GM12875 (cell line): ENCODE data around the gene PAPOLG.
"Not testable (repeated sequence)": the region's sequence is repeated elsewhere in the genome, so short reads cannot be mapped to it uniquely, and the experiment has no call there.

Experiments
- H3K4me3 ChIP-seq: one replicate; pipeline ENCODE4 v1.5.1; 2011; ENCODE audit warnings: low read depth, low read length, control low read depth
- TF ChIP-seq, protein P1 (sequence below): IDR thresholded peaks from 2 replicates; pipeline ENCODE4 v1.5.1; 2011; ENCODE audit warnings: low read depth, mild to moderate bottlenecking, control low read depth, inconsistent platforms, low read length, moderate library complexity, borderline replicate concordance; ENCODE audit not compliant: insufficient read depth

PAPOLG gene

DNA sequence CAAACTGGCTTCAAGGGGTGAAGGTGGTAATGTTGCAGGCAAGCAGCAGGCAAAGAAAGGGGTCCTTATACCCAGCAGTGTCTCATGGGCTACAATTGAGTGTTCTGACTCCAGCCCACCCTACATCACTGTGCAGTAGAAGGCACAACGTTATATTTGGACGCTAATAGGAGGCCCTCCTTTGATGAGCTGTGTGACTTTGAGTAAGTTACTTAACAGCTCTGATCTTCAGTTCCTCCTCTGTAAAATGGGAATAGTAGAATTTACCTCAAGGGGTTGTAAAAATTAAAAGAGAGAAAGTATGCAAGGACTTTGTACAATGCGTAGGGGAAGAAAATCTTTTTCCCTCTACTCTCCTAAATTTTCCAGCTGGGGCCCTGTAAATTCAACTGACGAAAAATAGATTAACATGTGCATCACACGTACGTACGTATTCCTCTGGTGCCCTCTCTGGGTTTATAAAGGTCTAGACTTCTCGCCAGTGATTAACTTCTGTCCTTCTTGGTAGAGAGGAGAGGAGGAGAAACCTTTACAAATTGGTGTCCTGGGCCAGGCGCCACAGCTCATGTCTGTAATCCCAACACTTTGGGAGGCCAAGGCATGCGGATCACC, 67.7 kb downstream of the PAPOLG start:
- TF ChIP-seq, protein P1, sequence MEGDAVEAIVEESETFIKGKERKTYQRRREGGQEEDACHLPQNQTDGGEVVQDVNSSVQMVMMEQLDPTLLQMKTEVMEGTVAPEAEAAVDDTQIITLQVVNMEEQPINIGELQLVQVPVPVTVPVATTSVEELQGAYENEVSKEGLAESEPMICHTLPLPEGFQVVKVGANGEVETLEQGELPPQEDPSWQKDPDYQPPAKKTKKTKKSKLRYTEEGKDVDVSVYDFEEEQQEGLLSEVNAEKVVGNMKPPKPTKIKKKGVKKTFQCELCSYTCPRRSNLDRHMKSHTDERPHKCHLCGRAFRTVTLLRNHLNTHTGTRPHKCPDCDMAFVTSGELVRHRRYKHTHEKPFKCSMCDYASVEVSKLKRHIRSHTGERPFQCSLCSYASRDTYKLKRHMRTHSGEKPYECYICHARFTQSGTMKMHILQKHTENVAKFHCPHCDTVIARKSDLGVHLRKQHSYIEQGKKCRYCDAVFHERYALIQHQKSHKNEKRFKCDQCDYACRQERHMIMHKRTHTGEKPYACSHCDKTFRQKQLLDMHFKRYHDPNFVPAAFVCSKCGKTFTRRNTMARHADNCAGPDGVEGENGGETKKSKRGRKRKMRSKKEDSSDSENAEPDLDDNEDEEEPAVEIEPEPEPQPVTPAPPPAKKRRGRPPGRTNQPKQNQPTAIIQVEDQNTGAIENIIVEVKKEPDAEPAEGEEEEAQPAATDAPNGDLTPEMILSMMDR = no peak
- no peak overlapping the region for H3K4me3 ChIP-seq

GRCh38 chr2:60825666-60826065, 69.6 kb downstream of the PAPOLG start:
- TF ChIP-seq, protein P1 = no peak
- no peak overlapping the region for H3K4me3 ChIP-seq

DNA sequence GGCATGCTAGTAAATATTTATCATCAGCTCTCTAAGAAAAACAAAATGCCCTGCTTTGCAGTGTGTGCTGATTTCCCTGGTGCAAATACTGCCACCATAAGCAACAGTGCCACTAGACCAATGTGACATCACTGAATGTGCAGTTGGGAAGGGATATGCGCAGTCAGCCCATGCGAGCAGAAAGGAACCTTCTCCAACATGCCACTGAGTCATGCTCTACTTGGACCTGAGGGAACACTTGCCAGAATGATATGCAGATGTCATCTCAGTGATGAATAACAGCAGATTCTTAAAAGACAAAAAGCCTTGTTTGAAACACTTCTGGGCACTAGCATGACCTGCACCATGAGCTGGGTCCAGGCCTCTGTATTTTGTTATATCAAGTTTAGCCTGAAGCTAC, 70.0 kb downstream of the PAPOLG start:
- H3K4me3 ChIP-seq = no peak overlapping the region
- TF ChIP-seq, protein P1 = no peak

DNA sequence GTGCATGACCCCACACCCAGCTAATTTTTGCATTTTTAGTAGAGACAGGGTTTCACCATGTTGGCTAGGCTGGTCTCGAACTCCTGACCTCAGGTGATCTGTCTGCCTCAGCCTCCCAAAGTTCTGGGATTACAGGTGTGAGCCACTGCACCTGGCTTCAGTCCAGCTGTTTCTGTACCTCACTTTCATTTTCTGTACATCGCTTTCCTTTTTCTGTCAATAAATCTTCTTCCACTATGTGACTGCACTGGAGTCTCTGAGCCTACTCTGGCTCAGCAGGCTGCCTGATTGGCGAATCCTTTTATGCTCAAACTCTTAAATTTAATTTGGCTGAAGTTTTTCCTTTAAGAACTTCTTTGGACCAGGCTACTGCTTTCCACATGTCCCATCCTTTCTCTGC, 70.8 kb downstream of the PAPOLG start:
- not testable (repeated sequence) for H3K4me3 ChIP-seq

- TF ChIP-seq, protein P1 = no peak
Measured at GRCh38 chr2:60827369-60827768, 71.3 kb downstream of the PAPOLG start.

DNA sequence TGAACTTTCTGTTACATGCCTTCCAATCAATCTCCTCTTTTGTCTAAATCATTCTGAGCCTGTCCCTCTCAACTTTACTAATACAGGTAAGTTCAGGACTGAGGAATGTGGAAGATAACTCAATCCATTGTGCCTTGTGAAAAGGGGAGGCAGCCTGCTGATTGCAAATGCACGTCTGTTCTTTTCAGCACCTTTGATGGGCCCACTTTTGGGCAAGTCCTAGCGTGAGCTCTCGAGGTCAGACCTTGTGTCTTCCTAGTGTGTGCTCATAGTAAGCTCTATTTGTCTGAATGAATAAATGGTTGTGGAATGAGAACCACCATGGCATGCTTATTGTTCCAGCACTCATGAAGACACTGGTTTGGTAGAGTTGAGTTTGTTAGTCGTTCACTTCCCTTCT, 74.9 kb downstream of the PAPOLG start:
- no peak overlapping the region for H3K4me3 ChIP-seq
- TF ChIP-seq, protein P1 = no peak

More at GRCh38 chr2:60827369-60827768, 71.3 kb downstream of the PAPOLG start:
- no peak overlapping the region for H3K4me3 ChIP-seq

- TF ChIP-seq, protein P1 = no peak
- H3K4me3 ChIP-seq = no peak overlapping the region
Measured at GRCh38 chr2:60831921-60832320, 75.9 kb downstream of the PAPOLG start.

DNA sequence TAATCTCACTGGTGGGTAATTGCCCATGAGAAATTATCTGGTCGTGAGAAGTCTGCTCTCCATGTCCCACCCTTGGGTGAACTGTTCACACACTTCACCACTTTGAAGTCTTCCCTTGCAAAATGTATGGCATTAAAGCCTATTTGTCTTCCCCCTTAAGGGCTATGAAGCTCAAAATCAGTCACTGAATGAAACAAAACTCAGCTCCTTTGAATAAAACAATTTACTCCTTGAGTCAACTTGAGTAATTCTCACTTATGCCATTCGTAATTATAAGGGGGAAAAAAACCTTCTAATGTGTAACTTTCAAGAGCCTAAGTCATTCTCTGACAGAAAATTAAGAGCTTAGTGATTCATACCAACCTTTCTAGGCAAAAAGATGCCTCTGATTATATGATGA, 76.6 kb downstream of the PAPOLG start:
- TF ChIP-seq, protein P1 = no peak
- H3K4me3 ChIP-seq = no peak overlapping the region
